H1 (cell line): ENCODE results near the gene CHRNA4. TPM values are rescaled to one million over a fixed set of nuclear protein-coding genes. Genes with fewer than 3 reads are reported as not detected.

Source experiments
- POLR2AphosphoS5 ChIP-seq: IDR thresholded peaks from 2 replicates; pipeline ENCODE4 v1.6.1; 2011; ENCODE audit warnings: low read depth, low read length
- SAP30 ChIP-seq: fragments of 300-600 bp; sonication (generic); IDR thresholded peaks from 2 replicates; pipeline ENCODE4 v1.7.1; 2012; ENCODE audit warnings: low read length, moderate library complexity, mild to moderate bottlenecking, inconsistent platforms; ENCODE audit not compliant: insufficient read depth, insufficient replicate concordance
- YY1 ChIP-seq: IDR thresholded peaks from 2 replicates; pipeline ENCODE4 v1.6.1; 2011; ENCODE audit warnings: low read depth, mild to moderate bottlenecking, low read length
- ZNF274 ChIP-seq: IDR thresholded peaks from 2 replicates; pipeline ENCODE4 v1.7.0; 2012; ENCODE audit warnings: low read length, borderline replicate concordance; ENCODE audit errors: extremely low read depth
- polyA plus RNA-seq, 7 experiments: library from polyadenylated mRNA; depleted of rRNA in 3 of 7; stranded (reverse) in 5 of 7; unstranded in 2 of 7; fragments of >200 nt in 5 of 7; fragments of 200-250 nt in 2 of 7; gene quantifications; 1 replicate in 5 of 7; 2 replicates in 1 of 7; 4 replicates in 1 of 7; pipeline versions ENCODE4 v1.2.1 to v1.2.3, GENCODE V29; 2011 to 2013; ENCODE audit warnings: missing spikeins in 2 of 7, mixed read lengths in 2 of 7
- total RNA-seq: library from RNA; stranded (reverse); fragmentation: NEBNext Ultra II Directional; extraction: Animal tissue kit (Norgen Biotek cat#: 25700); gene quantifications from 2 replicates; pipeline ENCODE4 v1.2.1, GENCODE V29; 2021

Gene CHRNA4
- total and polyA plus RNA-seq, 2 of the 8 experiments (the other 6 are each of a cell fraction or from before 2014, with no cell fraction given), result 4.3 to 5.7 TPM

DNA sequence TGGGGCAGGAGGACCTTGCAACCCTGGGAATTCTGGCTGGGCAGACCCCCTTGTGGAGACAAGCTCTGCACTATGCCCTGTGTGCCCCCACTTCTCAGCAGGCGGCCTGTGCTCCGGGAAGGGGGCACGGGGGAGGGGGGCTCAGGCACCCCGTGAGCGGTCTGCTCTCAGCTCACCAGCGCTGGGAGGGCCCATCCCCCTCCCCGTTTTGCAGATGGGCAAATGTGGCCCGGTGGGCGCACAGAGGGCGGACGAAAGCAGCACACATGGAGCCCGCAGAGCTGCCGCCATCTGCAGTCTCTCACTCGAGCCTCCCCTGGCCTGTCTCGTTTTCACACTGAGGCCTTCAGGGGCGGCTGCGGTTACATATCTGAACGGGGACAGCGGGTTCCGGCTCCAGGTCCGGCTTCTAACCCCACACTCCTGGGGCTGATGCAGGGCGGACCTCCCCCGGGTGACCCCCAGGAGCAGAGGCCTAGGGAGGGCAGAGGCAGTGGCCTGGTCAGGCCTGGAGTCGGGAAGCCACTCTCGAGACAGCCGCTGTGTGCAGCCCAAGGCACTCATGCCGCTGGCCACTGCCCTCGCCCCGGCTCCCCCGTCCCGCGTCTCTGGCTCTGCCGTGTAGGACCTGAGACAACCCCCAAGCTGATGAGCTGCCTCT is 13.9 kb downstream of the CHRNA4 start (continued):
- no peak for TF ChIP-seq SAP30
- TF ChIP-seq POLR2AphosphoS5, result no peak
- no peak for TF ChIP-seq ZNF274
- TF ChIP-seq YY1, result no peak
